ENCODE results near the gene CFAP52. TPM values are rescaled to one million over a fixed set of nuclear protein-coding genes. Genes with fewer than 3 reads are reported as not detected.

CFAP52 gene
- total RNA-seq, 1 experiment from 2014 or later = not detected

DNA sequence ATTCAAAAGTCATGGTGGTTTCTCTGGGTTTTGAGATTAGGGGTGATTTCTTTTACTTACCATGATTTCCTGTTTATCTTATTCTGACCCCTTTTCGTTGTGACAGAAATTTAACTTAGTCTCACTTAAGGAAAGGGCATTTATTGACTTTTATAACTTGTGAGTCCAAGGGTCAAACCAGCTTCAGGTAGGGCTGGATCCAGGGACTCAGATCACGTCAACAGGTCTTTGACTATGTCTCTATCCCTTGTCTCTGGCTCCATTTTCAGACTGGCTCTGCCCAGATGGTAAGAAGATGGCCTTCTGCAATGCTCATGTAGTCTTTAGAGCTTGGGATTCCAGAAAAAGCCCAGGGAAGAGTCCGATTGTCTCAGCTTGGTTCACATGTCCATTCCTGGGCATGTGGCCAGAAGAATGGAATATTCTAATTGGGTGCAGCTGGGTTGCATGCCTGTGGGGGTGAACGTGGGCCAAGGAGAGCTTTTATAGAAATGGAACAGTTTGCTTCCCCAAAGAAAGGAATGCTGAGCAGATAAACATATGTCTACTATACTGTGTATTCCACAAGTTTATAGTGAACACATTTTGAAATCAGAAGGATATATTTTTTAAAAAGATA lies 82.3 kb downstream of the CFAP52 start:
- no peaks in the 10 kb centered on the region for H3K27me3 ChIP-seq (ENCODE audit: insufficient read depth, low read length)
- DNase-seq (ENCODE audit: low read depth, low spot score) = no peak
- H3K4me1 ChIP-seq (ENCODE audit: control insufficient read depth in 1 of 2, insufficient read depth in 2 of 2, low read length in 2 of 2) = 0 out of 4 replicates have a peak, but pooled peaks cover 0 to 5% of the 10 kb centered on the region in 2 experiments
- no peaks in the 10 kb centered on the region for H3K9me3 ChIP-seq (ENCODE audit: control insufficient read depth in 1 of 2, insufficient read depth in 1 of 2, low read depth in 1 of 2, low read length in 2 of 2)
- ChIA-PET CTCF (no interaction called here), POLR2A (no interaction called here), RAD21 (ENCODE audit: low non-redundant PET in 1 of 2, low total read pairs in 2 of 2, uncharacterized antibody in 2 of 2, unreplicated experiment in 2 of 2) (no interaction called here)
- TF ChIP-seq SP1 (IDR thresholded peaks at IDR 0.05; ENCODE audit: low read depth) (no peak), FOSL1 (IDR thresholded peaks at IDR 0.05; ENCODE audit: low read depth) (no peak), ELF1 (IDR thresholded peaks at IDR 0.05; ENCODE audit: borderline replicate concordance, low read depth) (no peak), EZH2phosphoT487 (IDR thresholded peaks at IDR 0.05; ENCODE audit: borderline replicate concordance) (no peak), CBX3 (IDR thresholded peaks at IDR 0.05; ENCODE audit: low read depth) (no peak), ZFX (IDR thresholded peaks at IDR 0.05) (no peak), CTCF (IDR thresholded peaks at IDR 0.05 in 2 of 3, conservative IDR thresholded peaks at IDR 0.05 in 1 of 3; ENCODE audit: borderline replicate concordance in 1 of 3, insufficient read depth in 1 of 3, low read depth in 2 of 3, low read length in 2 of 3) (no peak), SIN3A (IDR thresholded peaks at IDR 0.05; ENCODE audit: low read depth) (no peak), ZNF274 (IDR thresholded peaks at IDR 0.05; ENCODE audit: low read depth, low read length) (no peak)
- TF ChIP-seq, protein P1, sequence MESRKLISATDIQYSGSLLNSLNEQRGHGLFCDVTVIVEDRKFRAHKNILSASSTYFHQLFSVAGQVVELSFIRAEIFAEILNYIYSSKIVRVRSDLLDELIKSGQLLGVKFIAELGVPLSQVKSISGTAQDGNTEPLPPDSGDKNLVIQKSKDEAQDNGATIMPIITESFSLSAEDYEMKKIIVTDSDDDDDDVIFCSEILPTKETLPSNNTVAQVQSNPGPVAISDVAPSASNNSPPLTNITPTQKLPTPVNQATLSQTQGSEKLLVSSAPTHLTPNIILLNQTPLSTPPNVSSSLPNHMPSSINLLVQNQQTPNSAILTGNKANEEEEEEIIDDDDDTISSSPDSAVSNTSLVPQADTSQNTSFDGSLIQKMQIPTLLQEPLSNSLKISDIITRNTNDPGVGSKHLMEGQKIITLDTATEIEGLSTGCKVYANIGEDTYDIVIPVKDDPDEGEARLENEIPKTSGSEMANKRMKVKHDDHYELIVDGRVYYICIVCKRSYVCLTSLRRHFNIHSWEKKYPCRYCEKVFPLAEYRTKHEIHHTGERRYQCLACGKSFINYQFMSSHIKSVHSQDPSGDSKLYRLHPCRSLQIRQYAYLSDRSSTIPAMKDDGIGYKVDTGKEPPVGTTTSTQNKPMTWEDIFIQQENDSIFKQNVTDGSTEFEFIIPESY (IDR thresholded peaks at IDR 0.05; ENCODE audit: extremely low read depth, insufficient replicate concordance, low read length) = no peak
- 0 out of 4 replicates have a peak, but pooled peaks cover 0 to 3% of the 10 kb centered on the region in 2 experiments for H3K36me3 ChIP-seq (ENCODE audit: control insufficient read depth in 1 of 2, insufficient read depth in 2 of 2, low read length in 2 of 2)
- intact Hi-C loops (cut with micrococcal nuclease) = no loop called here
- H3K79me2 ChIP-seq (ENCODE audit: insufficient read depth, low read length) = peaks cover 3% of the 10 kb centered on the region; the same call in 1 of the 2 replicates
- H3K4me3 ChIP-seq (replicated peaks in 1 of 2; ENCODE audit: low read depth in 1 of 2, low read length in 2 of 2) = no peak overlapping the region
- H2AFZ ChIP-seq (ENCODE audit: low read depth, low read length, poor library complexity, severe bottlenecking) = no peak overlapping the region
- H3K27ac ChIP-seq (ENCODE audit: low read depth, low read length) = no peak overlapping the region
- H3K9me2 ChIP-seq (ENCODE audit: insufficient read depth) = no peaks in the 10 kb centered on the region
- H3K9ac ChIP-seq (ENCODE audit: low read length) = no peak overlapping the region
- ATAC-seq = no peak
- H4K20me1 ChIP-seq (ENCODE audit: insufficient read depth) = no peaks in the 10 kb centered on the region
- no TSS peak for BruUV-seq (replicated peaks)
- H3K4me2 ChIP-seq (ENCODE audit: low read length) = no peak overlapping the region
